Choroid plexus epithelial cell (primary cell): ENCODE results near the gene BMP10.
"Not testable (repeated sequence)": the region's sequence is repeated elsewhere in the genome, so short reads cannot be mapped to it uniquely, and the experiment has no call there.

Experiments
- DNase-seq: peaks from one replicate; pipeline ENCODE4 v3.0.0-alpha.2; 2010; ENCODE audit warnings: low read depth
- H3K4me3 ChIP-seq: 2 replicates; pipeline ENCODE4 v1.5.1; 2011; ENCODE audit warnings: low read depth, mild to moderate bottlenecking, control low read depth, low read length, moderate library complexity
- CTCF ChIP-seq: conservative IDR thresholded peaks from 2 replicates; pipeline ENCODE4 v1.5.1; 2011; ENCODE audit warnings: low read depth, mild to moderate bottlenecking, control low read depth, inconsistent platforms, low read length, moderate library complexity

The BMP10 gene

GRCh38 chr2:68900496-68901198, 29.4 kb upstream of the BMP10 start:
- DNase-seq: peak; percentile 10
- H3K4me3 ChIP-seq: no peak overlapping the region
- peak; percentile 31 for TF ChIP-seq CTCF

GRCh38 chr2:68895981-68896380, 24.8 kb upstream of the BMP10 start:
- H3K4me3 ChIP-seq: not testable (repeated sequence)

GRCh38 chr2:68889500-68889899, 18.3 kb upstream of the BMP10 start:
- peak; percentile 42 for DNase-seq
- no peak overlapping the region for H3K4me3 ChIP-seq
- no peak for TF ChIP-seq CTCF

More at GRCh38 chr2:68895981-68896380, 24.8 kb upstream of the BMP10 start:
- not testable (repeated sequence) for DNase-seq

GRCh38 chr2:68889021-68889420, 17.8 kb upstream of the BMP10 start:
- no peak for DNase-seq
- TF ChIP-seq CTCF: no peak
- H3K4me3 ChIP-seq: no peak overlapping the region

GRCh38 chr2:68888038-68888704, 17.0 kb upstream of the BMP10 start:
- TF ChIP-seq CTCF: no peak
- no peak for DNase-seq
- H3K4me3 ChIP-seq: no peak overlapping the region

- DNase-seq: no peak
- TF ChIP-seq CTCF: no peak
- no peak overlapping the region for H3K4me3 ChIP-seq
These were observed 14.5 kb upstream of the BMP10 start for GRCh38 chr2:68885811-68886075.

GRCh38 chr2:68885074-68885810, 14.0 kb upstream of the BMP10 start:
- TF ChIP-seq CTCF: no peak
- no peak for DNase-seq
- no peak overlapping the region for H3K4me3 ChIP-seq
